OCI-LY7 (cell line): ENCODE data around the gene ITSN1. TPM values are rescaled to one million over a fixed set of nuclear protein-coding genes. Genes with fewer than 3 reads are reported as not detected.

Experiments used
- BruUV-seq: library from RNA; stranded (reverse); fragments of 400-500 nt; replicated peaks from 2 replicates; lab custom pipeline; 2021; lab: Mats Ljungman, UMichigan
- CTCF ChIA-PET: fragments of 300-600 bp; sonication (Branson Sonifier 250); formaldehyde crosslinking; loops from one replicate; lab custom pipeline; 2022; ENCODE audit warnings: antibody characterized with exemption; ENCODE audit not compliant: unreplicated experiment; lab: Charles Lee
- POLR2A ChIA-PET: fragments of 300-600 bp; sonication (Branson Sonifier 250); formaldehyde crosslinking; loops from one replicate; lab custom pipeline; 2022; ENCODE audit warnings: antibody characterized with exemption; lab: Charles Lee
- DNase-seq: peaks from one replicate; pipeline ENCODE4 v3.0.0-alpha.2; 2015; ENCODE audit warnings: low spot score
- H2AFZ ChIP-seq: fragments of 200-600 bp; sonication (generic), shearing (Covaris generic); 2 replicates; pipeline ENCODE4 v1.6.1; 2014; ENCODE audit warnings: mild to moderate bottlenecking, antibody characterized with exemption, low read length, moderate library complexity
- H3K27ac ChIP-seq: fragments of 200-600 bp; sonication (generic); 2 replicates; pipeline ENCODE4 v1.5.1; 2014; ENCODE audit warnings: mixed run types, low read depth, mild to moderate bottlenecking, moderate library complexity, low read length, inconsistent platforms; ENCODE audit not compliant: poor library complexity, severe bottlenecking
- H3K36me3 ChIP-seq: fragments of 200-600 bp; sonication (generic); 2 replicates; pipeline ENCODE4 v1.6.1; 2014; ENCODE audit warnings: mild to moderate bottlenecking, antibody characterized with exemption, low read length, moderate library complexity, mixed read lengths; ENCODE audit not compliant: insufficient read depth
- H3K4me1 ChIP-seq: fragments of 200-600 bp; sonication (generic); 2 replicates; pipeline ENCODE4 v1.5.1; 2014; ENCODE audit warnings: mild to moderate bottlenecking, low read length; ENCODE audit not compliant: insufficient read depth, poor library complexity, severe bottlenecking
- H3K4me2 ChIP-seq: fragments of 200-600 bp; sonication (generic); 2 replicates; pipeline ENCODE4 v1.6.1; 2014; ENCODE audit warnings: mild to moderate bottlenecking, low read length
- H3K4me3 ChIP-seq: fragments of 200-600 bp; sonication (generic); 2 replicates; pipeline ENCODE4 v1.5.1; 2014; ENCODE audit warnings: mild to moderate bottlenecking, low read depth, low read length; ENCODE audit not compliant: poor library complexity, severe bottlenecking
- H3K79me2 ChIP-seq: fragments of 200-600 bp; sonication (generic); 2 replicates; pipeline ENCODE4 v1.6.1; 2016; ENCODE audit warnings: low read depth, mild to moderate bottlenecking, low read length, moderate library complexity, mixed read lengths; ENCODE audit not compliant: insufficient read depth
- H3K9me2 ChIP-seq: fragments of 200-600 bp; sonication (generic); 2 replicates; pipeline ENCODE4 v1.6.1; 2016; ENCODE audit warnings: mild to moderate bottlenecking, low read length, mixed read lengths; ENCODE audit not compliant: insufficient read depth
- H3K9me3 ChIP-seq: fragments of 200-600 bp; sonication (generic); 2 replicates; pipeline ENCODE4 v1.6.1; 2014; ENCODE audit warnings: mild to moderate bottlenecking, mixed run types, low read length, mixed read lengths
- H4K20me1 ChIP-seq: fragments of 200-600 bp; sonication (generic); 2 replicates; pipeline ENCODE4 v1.6.1; 2014; ENCODE audit warnings: mild to moderate bottlenecking, antibody characterized with exemption, low read length, moderate library complexity, mixed read lengths; ENCODE audit not compliant: insufficient read depth
- EZH2phosphoT487 ChIP-seq: fragments of 200-600 bp; sonication (generic); IDR thresholded peaks from 2 replicates; pipeline ENCODE4 v1.6.1; 2018; ENCODE audit warnings: low read depth, borderline replicate concordance, mild to moderate bottlenecking, mixed run types, antibody characterized with exemption, low read length, moderate library complexity, mixed read lengths
- intact Hi-C: fragments of 100-400 bp; cut with micrococcal nuclease; formaldehyde crosslinking; loops from one replicate; pipeline ENCODE4 v1.10.0; 2022; ENCODE audit not compliant: unreplicated experiment
- total RNA-seq, 2 experiments: library from RNA; depleted of rRNA in 1 of 2; stranded (reverse); fragments of >200 nt in 1 of 2; shearing (Covaris generic) in 1 of 2; gene quantifications; 2 replicates each; pipeline ENCODE4 v1.2.3, GENCODE V29; 2014 to 2022
- TF ChIP-seq, protein P1 (sequence below): fragments of 200-600 bp; sonication (generic); conservative IDR thresholded peaks from 2 replicates; pipeline ENCODE4 v1.5.1; 2014; ENCODE audit warnings: mild to moderate bottlenecking, antibody characterized with exemption, low read length, moderate library complexity, mixed read lengths

The ITSN1 gene
- total RNA-seq, 2 experiments from 2014 or later, result 0.60 to 5.9 TPM

DNA sequence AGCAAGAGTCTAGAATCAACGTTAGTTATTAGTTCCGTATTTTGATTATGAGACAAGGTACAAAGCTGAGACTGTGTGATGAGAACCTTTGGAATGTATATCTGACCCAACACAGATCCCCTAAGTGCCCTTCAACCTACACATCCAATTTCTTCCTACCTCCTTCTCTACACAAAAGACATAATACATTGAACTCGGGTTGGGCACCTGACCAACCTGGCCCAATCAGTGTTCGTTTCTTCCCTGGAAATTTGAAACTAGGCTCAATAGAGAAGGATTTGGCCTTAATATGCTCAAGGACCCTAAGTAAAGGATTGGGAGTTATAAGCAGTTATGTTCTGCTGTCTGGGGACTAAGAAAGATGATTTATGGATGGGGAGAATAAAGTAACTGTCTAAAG is 12.1 kb downstream of the ITSN1 start:
- ChIA-PET CTCF (no interaction called here), POLR2A (interaction anchor here (0.6 kb wide), 2 partner anchors 23 to 29 kb away, joined by 3 read pairs; no protein-coding TSS in a partner anchor)
- Histone ChIP-seq H3K4me3 (no peak overlapping the region), H3K9me3 (no peaks in the 10 kb centered on the region), H3K9me2 (no peaks in the 10 kb centered on the region), H3K36me3 (no peaks in the 10 kb centered on the region), H3K4me2 (no peak overlapping the region), H3K4me1 (no peaks in the 10 kb centered on the region), H4K20me1 (no peaks in the 10 kb centered on the region), H2AFZ (no peak overlapping the region), H3K79me2 (no peaks in the 10 kb centered on the region), H3K27ac (no peak overlapping the region)
- intact Hi-C loops, result no loop called here
- TF ChIP-seq, protein P1, sequence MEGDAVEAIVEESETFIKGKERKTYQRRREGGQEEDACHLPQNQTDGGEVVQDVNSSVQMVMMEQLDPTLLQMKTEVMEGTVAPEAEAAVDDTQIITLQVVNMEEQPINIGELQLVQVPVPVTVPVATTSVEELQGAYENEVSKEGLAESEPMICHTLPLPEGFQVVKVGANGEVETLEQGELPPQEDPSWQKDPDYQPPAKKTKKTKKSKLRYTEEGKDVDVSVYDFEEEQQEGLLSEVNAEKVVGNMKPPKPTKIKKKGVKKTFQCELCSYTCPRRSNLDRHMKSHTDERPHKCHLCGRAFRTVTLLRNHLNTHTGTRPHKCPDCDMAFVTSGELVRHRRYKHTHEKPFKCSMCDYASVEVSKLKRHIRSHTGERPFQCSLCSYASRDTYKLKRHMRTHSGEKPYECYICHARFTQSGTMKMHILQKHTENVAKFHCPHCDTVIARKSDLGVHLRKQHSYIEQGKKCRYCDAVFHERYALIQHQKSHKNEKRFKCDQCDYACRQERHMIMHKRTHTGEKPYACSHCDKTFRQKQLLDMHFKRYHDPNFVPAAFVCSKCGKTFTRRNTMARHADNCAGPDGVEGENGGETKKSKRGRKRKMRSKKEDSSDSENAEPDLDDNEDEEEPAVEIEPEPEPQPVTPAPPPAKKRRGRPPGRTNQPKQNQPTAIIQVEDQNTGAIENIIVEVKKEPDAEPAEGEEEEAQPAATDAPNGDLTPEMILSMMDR, result no peak
- TF ChIP-seq EZH2phosphoT487, result no peak
- BruUV-seq, result no TSS peak
- DNase-seq, result no peak

DNA sequence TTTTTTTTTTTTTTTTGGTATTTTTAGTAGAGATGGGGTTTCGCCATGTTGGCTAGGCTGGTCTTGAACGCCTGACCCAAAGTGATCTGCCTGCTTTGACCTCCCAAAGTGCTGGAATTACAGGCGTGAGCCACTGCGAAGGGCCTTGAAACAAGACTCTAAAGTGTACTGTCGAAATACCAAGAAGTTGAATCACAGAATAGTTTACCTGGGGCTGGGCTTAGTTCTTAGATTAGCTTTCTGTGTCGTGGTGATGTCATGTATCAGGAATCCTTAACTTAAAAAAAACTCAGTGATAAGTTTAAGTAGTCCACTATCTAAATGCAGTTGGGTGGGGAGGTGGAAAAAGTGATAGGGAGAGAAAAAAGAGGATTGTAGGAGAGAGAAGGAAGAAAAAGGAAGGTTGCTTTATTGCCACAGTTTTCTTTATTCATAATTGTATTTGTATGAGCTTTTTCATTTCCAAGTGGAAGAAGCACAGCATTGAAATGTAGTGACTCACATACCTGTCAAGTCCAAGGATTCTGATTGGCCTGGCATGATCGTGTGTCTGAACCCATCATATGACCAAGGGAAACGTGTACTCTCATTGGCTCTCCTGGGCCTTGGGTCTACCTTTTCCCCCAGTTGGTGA is 13.4 kb downstream of the ITSN1 start:
- H3K79me2 ChIP-seq, result no peaks in the 10 kb centered on the region
- H3K4me3 ChIP-seq, result no peak overlapping the region
- no peaks in the 10 kb centered on the region for H3K36me3 ChIP-seq
- no peaks in the 10 kb centered on the region for H3K9me2 ChIP-seq
- no peaks in the 10 kb centered on the region for H3K4me1 ChIP-seq
- TF ChIP-seq, protein P1, result no peak
- TF ChIP-seq EZH2phosphoT487, result no peak
- BruUV-seq, result no TSS peak
- H3K9me3 ChIP-seq, result no peaks in the 10 kb centered on the region
- H3K4me2 ChIP-seq, result no peak overlapping the region
- no peak overlapping the region for H3K27ac ChIP-seq
- CTCF ChIA-PET, result no interaction called here
- intact Hi-C loops, result no loop called here
- POLR2A ChIA-PET, result interaction anchor here (0.6 kb wide), 1 partner anchor 82 kb away, joined by 3 read pairs; no protein-coding TSS in a partner anchor
- no peak for DNase-seq
- no peaks in the 10 kb centered on the region for H4K20me1 ChIP-seq
- no peak overlapping the region for H2AFZ ChIP-seq

DNA sequence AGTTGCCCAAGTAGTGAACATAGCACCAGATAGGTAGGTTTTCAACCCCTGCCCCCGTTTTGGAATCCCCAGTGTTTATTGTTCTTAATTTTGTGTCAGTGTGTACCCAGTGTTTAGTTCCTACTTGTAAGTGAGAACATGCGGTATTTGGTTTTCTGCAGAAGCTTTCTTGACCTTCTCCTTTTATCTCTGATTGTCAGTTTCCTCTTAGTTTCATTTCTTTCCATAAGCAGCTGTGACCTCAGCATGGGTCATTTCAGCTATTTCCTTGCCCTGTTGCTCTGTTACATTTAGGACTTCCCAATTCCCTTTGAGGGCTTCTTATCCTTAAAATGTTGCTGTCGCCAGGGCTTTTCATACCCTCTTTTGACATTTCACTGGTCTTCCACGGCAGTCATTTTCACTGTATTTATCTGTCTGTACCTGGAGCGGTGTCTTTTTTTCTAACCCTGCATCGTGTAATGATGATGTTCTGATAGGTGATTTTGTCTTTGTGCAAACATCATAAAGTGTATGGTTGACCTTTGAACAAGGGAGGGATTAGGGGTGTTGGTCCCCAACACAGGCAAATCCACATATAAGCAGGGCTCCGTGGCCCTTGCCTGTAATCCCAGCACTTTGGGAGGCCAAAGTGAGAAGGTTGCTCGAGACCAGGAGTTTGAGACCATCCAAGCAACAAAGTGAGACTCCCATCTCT is 15.0 kb downstream of the ITSN1 start:
- no peaks in the 10 kb centered on the region for H3K9me2 ChIP-seq
- no peak overlapping the region for H3K27ac ChIP-seq
- no peaks in the 10 kb centered on the region for H3K4me1 ChIP-seq
- ChIA-PET POLR2A (no interaction called here), CTCF (no interaction called here)
- H3K36me3 ChIP-seq, result no peaks in the 10 kb centered on the region
- intact Hi-C loops, result no loop called here
- no peak overlapping the region for H2AFZ ChIP-seq
- DNase-seq, result no peak
- no peak overlapping the region for H3K4me2 ChIP-seq
- H3K79me2 ChIP-seq, result no peaks in the 10 kb centered on the region
- TF ChIP-seq, protein P1, result no peak
- TF ChIP-seq EZH2phosphoT487, result no peak
- BruUV-seq, result no TSS peak
- no peaks in the 10 kb centered on the region for H4K20me1 ChIP-seq
- no peak overlapping the region for H3K4me3 ChIP-seq
- H3K9me3 ChIP-seq, result 0 out of 2 replicates have a peak, but pooled peaks cover 6% of the 10 kb centered on the region
